Osteocyte (in vitro differentiated cells): ENCODE data around the gene FIGN. TPM values are rescaled to one million over a fixed set of nuclear protein-coding genes. Genes with fewer than 3 reads are reported as not detected.

ENCODE experiments used
- DNase-seq: peaks from one replicate; pipeline ENCODE4 v3.0.0; 2021; ENCODE audit warnings: mixed read lengths; ENCODE audit not compliant: unreplicated experiment; ENCODE audit errors: extremely low spot score
- H3K27ac Mint-ChIP-seq: one replicate; pipeline ENCODE4 v1.8.0; 2021; ENCODE audit warnings: mild to moderate bottlenecking, mixed read lengths; ENCODE audit not compliant: unreplicated experiment
- H3K27me3 Mint-ChIP-seq: one replicate; pipeline ENCODE4 v1.8.0; 2021; ENCODE audit warnings: mixed read lengths; ENCODE audit not compliant: unreplicated experiment
- H3K36me3 Mint-ChIP-seq: one replicate; pipeline ENCODE4 v1.8.0; 2021; ENCODE audit warnings: mixed read lengths; ENCODE audit not compliant: unreplicated experiment
- H3K4me1 Mint-ChIP-seq: one replicate; pipeline ENCODE4 v1.8.0; 2021; ENCODE audit warnings: mixed read lengths; ENCODE audit not compliant: unreplicated experiment
- H3K4me3 Mint-ChIP-seq: one replicate; pipeline ENCODE4 v1.8.0; 2021; ENCODE audit warnings: mild to moderate bottlenecking, moderate library complexity, mixed read lengths; ENCODE audit not compliant: unreplicated experiment
- H3K9me3 Mint-ChIP-seq: one replicate; pipeline ENCODE4 v1.8.0; 2021; ENCODE audit warnings: mixed read lengths; ENCODE audit not compliant: unreplicated experiment
- total RNA-seq: library from RNA; stranded (reverse); gene quantifications from 2 replicates; pipeline ENCODE4 v1.2.1, GENCODE V29; 2021
- TF ChIP-seq, protein P1 (sequence below): fragments of 200-600 bp; sonication (generic); IDR thresholded peaks from 2 replicates; pipeline ENCODE4 v1.5.0; 2021; ENCODE audit warnings: antibody characterized with exemption, mild to moderate bottlenecking, moderate library complexity

The FIGN gene
- total RNA-seq, 1 donor from 2014 or later = 37.7 TPM

DNA sequence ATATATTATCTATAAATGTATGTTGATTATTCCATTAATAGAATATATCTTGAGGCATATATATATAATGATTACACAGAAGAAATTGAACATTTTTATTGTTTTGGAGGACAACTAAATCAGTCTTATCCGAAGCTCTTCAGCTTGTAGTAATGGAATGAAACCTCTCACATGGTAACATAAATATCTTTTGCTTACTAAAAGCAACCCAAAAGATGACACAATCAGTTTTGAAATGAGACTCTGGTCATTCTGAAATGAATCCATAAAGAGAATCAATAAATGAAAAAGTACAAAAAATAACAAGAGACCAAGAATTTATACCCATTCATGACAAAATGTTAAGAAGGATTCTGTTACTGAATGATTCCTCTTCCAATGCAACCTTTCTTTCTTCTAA lies 110.2 kb downstream of the FIGN start:
- H3K27me3 Mint-ChIP-seq = no peaks in the 10 kb centered on the region
- H3K36me3 Mint-ChIP-seq = peaks cover 7% of the 10 kb centered on the region
- H3K4me3 Mint-ChIP-seq = no peak overlapping the region
- TF ChIP-seq, protein P1, sequence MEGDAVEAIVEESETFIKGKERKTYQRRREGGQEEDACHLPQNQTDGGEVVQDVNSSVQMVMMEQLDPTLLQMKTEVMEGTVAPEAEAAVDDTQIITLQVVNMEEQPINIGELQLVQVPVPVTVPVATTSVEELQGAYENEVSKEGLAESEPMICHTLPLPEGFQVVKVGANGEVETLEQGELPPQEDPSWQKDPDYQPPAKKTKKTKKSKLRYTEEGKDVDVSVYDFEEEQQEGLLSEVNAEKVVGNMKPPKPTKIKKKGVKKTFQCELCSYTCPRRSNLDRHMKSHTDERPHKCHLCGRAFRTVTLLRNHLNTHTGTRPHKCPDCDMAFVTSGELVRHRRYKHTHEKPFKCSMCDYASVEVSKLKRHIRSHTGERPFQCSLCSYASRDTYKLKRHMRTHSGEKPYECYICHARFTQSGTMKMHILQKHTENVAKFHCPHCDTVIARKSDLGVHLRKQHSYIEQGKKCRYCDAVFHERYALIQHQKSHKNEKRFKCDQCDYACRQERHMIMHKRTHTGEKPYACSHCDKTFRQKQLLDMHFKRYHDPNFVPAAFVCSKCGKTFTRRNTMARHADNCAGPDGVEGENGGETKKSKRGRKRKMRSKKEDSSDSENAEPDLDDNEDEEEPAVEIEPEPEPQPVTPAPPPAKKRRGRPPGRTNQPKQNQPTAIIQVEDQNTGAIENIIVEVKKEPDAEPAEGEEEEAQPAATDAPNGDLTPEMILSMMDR = no peak
- no peaks in the 10 kb centered on the region for H3K9me3 Mint-ChIP-seq
- DNase-seq = no peak
- peaks cover 35% of the 10 kb centered on the region for H3K4me1 Mint-ChIP-seq
- H3K27ac Mint-ChIP-seq = no peak overlapping the region

DNA sequence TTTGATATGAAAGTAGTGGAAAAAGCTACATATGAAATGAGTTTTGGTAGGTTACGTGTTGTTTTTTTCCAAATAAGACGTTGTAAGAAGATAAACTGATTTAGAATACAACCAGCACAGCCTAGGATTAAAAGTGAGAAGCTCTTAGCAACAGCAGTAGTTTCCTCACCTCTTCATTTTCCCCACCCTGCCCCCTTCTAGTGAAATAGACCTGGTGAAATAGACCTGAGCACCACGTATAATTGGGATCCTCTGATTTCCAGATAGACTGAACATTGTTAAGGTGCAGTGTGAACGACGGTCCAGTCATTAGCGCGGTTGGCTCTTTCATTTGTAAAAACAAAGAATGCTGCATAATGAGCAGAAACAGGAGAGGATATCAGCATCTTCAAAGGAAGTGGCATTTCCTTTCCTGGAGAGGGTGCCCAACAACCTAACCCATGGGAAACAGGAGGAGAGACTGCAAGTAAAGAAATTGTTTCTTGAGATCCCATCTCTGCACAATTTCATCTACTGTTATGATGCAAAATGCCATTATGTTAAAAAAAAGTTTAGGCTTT lies 114.3 kb downstream of the FIGN start:
- H3K27me3 Mint-ChIP-seq = no peaks in the 10 kb centered on the region
- H3K36me3 Mint-ChIP-seq = peaks cover 7% of the 10 kb centered on the region
- H3K4me3 Mint-ChIP-seq = no peak overlapping the region
- no peak overlapping the region for H3K27ac Mint-ChIP-seq
- TF ChIP-seq, protein P1 = no peak
- peaks cover 3% of the 10 kb centered on the region for H3K9me3 Mint-ChIP-seq
- H3K4me1 Mint-ChIP-seq = peaks cover 58% of the 10 kb centered on the region
- DNase-seq = no peak

DNA sequence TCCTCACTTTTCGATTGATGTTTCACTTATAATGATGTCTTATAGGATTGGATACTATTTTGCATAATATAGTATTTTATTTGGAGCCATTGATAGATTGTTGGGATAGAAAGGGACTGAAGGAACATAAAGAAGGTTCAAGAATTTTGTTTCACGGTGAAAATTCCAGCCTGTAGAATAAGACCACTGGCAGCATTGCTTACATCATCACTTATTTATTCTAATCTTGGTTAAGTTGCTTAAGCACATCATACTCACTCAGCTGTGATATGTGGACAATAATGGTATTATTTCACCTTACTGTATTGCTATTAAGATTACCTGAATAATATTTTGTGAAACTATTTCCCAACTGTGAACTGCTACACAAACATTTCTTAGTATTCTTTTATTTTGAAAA lies 118.3 kb downstream of the FIGN start:
- TF ChIP-seq, protein P1 = no peak
- Mint-ChIP-seq H3K4me3 (no peak overlapping the region), H3K4me1 (peaks cover 48% of the 10 kb centered on the region), H3K27ac (no peak overlapping the region), H3K36me3 (peaks cover 3% of the 10 kb centered on the region), H3K9me3 (peaks cover 3% of the 10 kb centered on the region), H3K27me3 (no peaks in the 10 kb centered on the region)
- DNase-seq = no peak

DNA sequence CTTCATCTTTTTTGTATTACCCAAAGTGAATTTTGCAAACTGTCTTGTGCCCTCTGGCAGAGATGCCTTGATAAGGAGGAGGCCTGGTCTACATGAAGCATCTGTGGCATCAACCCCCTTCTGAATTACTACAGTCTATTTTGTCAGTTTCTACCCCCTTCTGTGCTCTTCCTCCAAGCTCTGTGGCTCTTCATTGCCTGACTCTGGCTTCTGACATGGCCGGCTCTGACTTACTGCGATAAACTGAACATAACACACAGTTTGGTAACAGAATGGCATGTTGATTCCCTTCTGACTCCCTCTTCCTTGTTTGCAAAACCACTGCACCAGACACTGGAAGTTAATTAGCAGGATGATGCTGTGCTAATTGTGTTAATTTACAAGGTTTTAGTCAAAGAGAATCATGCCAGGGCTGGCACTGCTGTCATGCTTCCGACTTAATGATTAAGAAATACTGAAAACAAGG lies 122.5 kb downstream of the FIGN start:
- peaks cover 31% of the 10 kb centered on the region for H3K36me3 Mint-ChIP-seq
- peak overlapping the region; percentile 74 for H3K27ac Mint-ChIP-seq
- no peak for DNase-seq
- peaks cover 31% of the 10 kb centered on the region for H3K4me1 Mint-ChIP-seq
- H3K27me3 Mint-ChIP-seq = no peaks in the 10 kb centered on the region
- TF ChIP-seq, protein P1 = no peak
- peaks cover 3% of the 10 kb centered on the region for H3K9me3 Mint-ChIP-seq
- no peak overlapping the region for H3K4me3 Mint-ChIP-seq

DNA sequence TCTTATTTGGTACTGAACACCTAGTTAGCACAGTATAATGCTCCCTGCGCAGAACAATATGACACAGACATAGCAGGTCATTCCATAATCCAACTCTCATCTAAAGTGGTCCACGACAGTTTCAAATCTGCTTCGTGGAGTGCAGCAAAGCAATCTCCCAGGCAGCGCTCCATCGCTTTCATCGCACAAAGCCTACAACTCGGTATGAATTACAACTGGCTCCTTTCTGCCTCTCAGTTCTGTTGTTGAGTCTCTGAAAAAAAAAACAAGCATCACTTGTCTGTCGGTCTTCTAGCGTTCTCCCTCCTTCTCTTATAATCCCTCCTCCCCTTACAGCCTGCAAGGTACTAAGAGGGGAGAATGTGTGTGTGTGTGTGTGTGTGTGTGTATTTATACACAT lies 123.5 kb downstream of the FIGN start:
- Mint-ChIP-seq H3K27ac (no peak overlapping the region), H3K36me3 (peaks cover 34% of the 10 kb centered on the region), H3K9me3 (peaks cover 3% of the 10 kb centered on the region), H3K27me3 (no peaks in the 10 kb centered on the region), H3K4me1 (peaks cover 31% of the 10 kb centered on the region), H3K4me3 (no peak overlapping the region)
- TF ChIP-seq, protein P1 = no peak
- DNase-seq = no peak
